Kasumi-1 (cell line): ENCODE data around the gene COL5A3.
"Not testable (repeated sequence)": the region's sequence is repeated elsewhere in the genome, so short reads cannot be mapped to it uniquely, and the experiment has no call there.

Experiments
- DNase-seq, 2 experiments: peaks; one replicate each; lab custom pipeline; 2025; lab: John Stamatoyannopoulos, UW

The COL5A3 gene

DNA sequence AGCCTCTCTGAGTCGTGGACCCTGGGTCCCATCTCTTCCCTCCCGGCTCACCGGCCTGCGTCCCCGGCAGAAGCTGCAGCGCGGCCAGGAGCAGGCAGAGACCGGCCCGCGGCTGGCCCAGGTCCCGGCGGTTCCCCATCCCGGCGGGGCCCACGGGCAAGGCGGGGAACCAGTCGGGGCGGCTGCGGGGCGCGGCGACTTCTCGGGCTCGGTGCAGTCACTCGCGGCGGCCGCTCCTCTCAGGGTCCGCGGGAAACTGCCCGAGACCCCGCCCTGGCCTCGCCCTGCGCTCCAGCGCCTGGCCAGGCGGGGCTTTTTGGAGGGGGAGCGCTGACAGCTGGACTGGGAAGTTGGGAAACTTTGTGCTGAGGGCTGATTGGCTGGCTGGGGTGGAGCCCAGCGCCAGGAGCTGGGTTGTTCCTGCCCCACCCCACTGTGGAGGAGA lies at the start of gene COL5A3:
Gene COL5A3, minus strand, starts transcription at position 258 of the 445 bp plus-strand sequence. Its CDS starts 119 bp downstream, at position 139.
- DNase-seq: no peak

DNA sequence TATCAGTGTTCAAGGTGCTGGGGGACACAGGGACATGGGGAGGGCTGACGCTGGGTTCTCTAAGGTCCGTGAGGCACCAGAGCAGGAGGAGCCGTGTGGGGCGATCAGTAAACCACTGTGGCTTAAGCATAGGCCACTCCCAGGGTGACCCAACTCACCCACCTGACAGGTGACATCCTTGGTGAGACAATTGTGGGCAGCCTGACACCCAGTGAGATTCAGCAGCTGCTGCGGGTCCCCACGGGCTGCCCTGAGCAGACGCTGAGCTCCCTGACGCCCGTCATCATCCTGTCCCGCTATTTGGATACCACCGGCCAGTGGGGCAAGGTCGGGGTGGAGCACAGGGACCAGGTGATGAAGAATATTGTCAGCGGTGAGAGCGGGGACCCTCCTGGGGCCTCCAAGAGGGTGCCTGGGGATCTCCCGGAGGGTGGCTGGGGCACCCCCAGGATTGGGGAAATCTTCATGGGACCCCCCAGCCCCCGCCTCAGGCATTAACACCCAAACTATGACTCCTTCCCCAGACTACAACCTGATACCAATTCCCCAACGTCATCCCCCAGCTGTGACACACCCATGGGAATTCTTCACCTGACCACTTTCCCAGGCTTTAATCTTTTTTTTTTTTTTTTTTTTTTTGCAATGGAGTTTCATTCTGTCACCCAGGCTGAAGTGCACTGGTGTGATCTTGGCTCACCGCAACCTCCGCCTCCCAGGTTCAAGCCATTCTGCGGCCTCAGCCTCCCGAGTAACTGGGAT lies 42.5 kb upstream of the COL5A3 start:
- DNase-seq: no peak

DNA sequence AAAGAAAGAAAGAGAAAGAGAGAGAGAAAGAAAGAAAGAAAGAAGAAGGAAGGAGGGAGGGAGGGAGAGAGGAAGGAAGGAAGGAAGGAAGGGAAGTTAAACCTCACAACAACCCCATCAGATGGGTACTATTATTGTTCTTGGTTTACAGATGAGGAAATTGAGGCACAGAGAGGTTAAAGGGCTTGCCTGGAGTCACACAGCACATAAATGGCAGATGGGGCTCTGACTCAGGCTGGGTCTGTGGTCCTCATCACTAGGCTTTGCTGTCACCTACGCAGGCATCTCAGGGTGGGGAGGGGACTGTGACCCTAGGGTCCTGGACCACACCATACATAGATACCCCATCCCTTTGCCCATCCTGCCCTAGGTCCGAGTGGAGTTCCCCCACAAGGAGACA lies 39.3 kb upstream of the COL5A3 start:
- DNase-seq: no peak

DNA sequence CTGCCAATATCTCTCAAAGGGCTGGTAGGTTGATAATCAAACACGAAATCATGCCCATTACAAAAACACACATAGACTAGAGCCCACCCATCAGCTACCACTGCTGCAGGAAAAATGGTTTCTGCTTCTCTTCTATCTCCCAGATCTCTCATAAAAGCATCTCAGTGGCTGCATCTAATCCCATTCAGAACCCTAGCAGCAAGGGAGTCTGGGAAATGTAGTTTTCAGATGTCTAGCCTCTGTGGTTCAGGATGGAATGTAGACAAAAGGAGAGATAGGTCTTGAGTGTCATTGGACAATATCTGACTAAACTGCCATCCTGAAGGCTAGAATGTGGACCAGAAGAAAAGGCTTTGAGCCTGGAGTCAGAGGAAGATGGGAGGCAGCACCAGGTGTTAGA lies 35.1 kb upstream of the COL5A3 start:
- DNase-seq: no peak

DNA sequence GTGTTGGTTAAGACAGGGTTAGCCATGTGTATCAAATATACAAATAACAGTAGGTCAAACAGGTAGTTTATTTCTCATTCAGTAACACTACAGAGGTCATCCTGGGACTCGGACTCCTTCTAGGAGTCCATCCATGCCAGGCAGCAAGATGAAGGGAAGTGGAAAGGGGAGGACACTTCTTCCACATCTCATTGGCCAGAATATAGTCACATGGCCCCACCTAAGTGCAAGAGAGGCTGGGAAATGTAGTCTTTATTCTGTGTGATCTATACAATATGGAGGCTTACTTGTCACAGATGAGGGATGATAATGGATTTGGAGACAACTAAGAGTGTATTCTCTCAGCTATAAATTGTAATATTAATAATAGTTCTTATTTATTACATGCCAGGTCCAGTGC lies 34.1 kb upstream of the COL5A3 start:
- peak; percentile 9 to 17 for DNase-seq

DNA sequence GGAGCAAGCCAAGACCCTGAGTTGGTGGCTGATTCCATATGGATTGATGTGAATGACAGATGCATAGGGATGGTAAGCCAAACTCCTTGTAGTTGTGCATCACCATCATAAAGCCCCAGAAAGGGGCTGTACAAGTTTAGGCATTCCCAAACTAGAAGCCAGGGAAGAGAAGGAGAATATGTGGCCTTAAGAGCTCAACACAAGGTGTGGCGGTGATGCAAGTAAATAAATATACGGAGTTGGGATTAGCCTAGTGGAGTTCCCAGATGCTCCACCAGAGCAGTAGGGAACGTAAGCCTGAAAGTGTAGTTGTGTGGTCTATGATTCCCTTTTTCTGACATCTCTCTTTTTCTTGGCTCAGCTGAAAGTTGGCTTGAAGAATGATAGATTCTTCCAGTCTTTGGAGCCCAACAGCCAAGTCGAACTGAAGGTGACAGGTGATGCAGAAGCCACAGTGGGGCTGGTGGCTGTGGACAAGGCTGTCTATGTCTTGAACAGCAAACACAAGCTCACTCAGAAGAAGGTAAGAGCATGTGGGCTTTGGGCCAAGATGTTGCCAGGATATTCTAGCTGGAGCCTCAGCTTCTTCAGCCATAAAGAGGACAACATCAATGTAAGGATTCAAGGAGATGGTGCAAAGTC lies 33.1 kb upstream of the COL5A3 start:
- no peak for DNase-seq

DNA sequence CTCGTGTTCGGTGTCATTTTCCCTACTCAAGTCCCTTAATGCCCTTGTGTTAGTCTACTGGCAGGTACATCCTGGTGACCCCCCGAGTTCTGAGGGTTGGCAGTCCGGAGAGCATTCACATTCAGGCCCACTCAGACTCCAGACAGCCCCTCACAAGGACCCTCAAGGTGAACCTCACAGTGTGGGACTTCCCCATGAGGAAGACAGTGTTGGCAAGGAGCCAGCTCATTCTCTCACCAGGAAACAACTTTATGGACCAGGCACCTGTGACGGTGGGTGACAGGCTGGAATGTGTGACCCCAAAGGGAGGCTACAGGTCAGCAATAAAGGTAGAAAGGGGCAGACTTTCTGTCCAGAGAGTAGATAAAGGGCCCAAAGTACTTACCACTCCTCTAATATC lies 27.5 kb upstream of the COL5A3 start:
- DNase-seq: no peak

DNA sequence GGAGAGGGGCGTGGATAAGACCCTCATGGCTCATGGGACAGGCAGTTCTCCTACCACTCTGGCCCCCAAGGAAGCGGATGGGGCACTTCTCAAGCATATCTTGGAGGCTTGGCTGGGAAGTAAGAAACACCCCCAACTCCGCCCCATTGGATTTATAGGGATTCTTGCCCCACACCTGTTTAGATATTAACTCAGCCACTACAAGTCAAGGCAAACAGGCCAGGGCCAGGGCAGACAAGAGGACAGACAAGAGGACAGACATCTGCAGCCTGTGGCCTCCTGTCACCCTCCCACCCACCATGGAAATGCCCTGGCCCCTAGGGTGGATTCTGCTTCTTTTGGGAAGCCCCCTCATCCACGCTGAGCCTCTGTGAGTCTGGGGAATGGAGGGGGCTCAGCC lies 27.1 kb upstream of the COL5A3 start:
- DNase-seq: no peak

DNA sequence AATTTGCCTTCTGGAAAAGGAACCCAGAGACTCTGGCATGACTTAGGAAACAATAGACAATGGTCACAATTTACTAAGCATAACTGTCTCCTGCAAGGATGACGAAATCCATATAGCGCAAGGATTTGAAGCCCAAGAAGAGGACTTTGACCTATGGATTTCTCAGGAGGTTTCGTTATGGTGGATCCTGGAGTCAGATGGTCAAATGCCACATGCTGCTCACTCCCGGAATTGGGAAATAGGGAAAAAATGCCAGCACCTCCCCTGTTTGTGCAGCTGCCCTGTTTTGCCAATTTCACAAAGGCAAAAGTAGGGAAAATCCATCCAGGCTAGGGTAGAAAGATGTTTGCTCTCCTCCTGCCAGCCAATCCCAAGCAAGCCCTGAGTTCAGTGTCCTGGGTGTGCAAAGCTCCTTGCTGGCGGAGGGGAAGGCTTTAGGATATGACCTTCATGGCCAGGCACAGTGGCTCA lies 26.3 kb upstream of the COL5A3 start:
- no peak for DNase-seq

DNA sequence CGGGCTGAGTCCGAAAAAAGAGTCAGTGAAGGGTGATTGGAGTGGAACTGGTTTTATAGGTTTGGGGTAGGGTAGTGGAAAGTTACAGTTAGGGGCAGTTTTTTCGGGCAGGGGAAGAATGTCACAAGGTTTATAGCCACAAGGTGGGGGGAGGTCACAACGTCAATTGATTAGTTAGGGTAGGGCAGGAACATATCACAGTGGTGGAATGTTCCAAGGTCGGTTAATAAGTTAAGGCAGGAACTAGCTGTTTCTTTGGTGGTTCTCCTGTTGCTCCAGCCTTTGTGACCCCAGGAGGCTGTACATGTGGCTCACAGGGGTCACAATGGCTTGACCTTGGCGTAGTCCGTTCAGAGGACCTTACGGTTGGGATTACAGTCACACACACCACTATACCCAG lies 23.3 kb upstream of the COL5A3 start:
- no peak for DNase-seq

DNA sequence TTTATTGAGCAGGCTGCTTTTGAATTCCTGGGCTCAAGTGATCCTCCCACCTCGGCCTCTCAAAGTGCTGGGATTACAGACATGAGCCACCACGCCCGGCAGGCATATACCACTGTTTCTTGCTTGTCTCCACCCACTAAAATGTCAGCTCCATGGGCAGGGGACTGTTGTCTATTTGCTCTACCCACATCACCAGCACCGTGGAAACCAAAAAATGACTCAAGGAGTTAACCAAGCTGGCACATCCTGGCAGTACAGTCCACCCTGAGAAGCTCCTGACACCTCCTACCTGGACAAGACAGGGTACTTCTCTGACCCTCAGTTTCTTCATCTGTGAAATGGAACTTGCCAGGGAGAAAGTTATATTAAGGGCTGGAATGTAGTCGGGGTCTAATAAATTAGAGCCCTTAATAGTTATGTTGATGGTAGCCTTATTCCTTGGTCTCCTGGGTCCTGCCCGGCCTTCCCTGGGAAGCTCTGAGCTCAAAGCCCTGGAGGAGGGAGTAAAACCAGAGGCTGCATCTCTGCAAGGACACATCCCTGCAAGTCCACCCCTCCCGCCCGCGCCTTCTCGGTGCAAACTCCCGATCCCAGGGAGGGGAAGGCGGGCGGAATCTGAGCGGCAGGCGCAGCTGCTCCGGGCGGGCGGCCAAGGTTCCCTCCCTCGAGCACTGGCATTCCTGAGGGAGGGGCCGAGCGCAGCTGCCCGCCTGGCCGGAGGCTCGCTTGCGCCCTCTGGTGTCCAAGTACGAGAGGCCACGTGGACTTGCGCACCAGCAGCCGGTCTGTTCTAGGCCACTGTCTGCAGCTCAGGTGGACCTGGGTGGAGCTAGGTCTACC lies 17.1 kb upstream of the COL5A3 start:
- DNase-seq: peak; percentile 60 to 64

DNA sequence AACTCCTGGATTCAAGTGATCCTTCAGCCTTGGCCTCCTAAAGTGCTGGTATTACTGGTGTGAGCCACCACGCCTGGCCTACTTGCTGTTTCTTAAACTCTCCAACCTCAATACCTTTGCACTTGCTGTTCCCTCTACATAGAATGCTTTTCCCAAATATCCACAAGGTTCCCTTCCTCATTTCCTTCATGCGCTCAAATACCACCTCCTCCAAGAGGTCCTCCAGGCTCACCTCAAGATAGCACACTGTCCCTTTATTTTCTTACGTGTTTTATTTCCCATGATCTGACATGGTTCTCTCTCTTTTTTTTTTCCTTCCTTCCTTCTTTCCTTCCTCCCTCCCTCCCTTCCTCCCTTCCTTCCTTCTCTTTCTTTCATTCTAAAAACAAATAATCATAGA lies 16.4 kb upstream of the COL5A3 start:
- DNase-seq: no peak

DNA sequence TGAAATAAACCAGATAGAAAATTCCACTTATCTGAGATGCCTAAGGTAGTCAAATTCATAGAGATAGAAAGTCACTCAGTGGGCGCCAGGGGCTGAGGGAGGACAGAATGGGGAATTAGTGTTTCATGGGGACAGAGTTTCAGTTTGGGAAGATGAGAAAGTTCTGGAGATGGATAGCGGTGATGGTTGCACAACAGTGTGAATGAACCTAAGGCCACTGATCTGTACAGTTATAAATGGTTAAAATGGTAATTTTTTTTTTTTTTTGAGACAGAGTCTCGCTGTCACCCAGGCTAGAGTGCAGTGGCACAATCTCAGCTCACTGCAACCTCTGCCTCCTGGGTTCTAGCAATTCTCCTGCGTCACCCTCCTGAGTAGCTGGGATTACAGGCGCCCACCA lies 12.8 kb upstream of the COL5A3 start:
- not testable (repeated sequence) for DNase-seq

DNA sequence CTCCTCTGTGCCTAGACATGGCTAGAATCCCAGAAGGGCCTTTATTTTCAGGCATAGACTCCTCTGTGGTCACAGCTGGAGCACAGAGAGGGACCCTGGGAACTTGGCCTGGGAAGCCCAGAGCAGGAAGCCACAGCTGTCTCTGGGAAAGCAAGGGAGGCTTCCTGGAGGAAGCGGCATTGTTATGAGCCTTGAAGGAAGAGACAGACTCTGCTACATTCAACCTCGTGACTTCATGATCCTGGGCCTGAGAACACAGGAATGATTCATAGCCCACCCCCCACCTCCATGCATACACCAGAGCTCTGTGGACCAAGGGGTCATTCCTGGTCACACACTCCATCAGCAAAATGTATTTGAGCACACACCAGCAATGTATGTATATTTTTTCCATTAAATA lies 11.6 kb upstream of the COL5A3 start:
- DNase-seq: no peak

DNA sequence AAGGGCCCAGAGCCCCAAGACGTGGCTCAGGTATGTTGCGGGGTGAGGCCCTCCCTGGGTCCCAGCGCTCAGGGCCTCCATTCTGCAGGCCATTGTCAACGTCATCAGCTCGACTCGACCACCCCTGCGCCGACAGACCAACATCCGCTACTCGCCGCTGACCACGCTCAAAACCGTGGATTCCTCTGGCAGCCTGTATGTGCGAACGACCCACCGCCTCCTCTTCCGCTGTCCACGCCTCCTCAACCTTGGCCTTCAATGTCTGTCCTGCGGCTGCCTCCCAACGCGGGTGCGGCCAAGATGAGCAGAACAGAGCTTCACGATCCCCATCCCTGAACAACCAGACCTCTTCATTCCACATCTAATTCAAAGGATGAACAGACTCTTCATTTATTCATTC lies 11.1 kb upstream of the COL5A3 start:
- no peak for DNase-seq

DNA sequence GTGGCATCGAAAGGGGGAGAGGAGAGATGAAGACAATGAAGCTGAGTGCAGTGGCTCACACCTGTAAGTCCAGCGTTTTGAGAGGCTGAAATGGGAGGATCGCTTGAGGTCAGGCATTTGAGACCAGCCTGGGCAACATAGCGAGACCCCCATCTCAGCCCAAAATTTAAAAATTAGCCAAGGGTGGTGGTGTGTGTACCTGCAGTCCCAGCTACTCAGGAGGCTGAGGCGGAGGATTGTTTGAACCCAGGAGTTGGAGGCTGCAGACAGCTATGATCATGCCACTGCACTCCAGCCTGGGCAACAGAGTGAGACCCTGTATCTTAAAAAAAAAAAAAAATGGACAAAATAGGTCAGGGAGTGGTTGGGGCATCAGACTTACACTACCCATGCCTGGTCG lies 10.5 kb upstream of the COL5A3 start:
- no peak for DNase-seq

DNA sequence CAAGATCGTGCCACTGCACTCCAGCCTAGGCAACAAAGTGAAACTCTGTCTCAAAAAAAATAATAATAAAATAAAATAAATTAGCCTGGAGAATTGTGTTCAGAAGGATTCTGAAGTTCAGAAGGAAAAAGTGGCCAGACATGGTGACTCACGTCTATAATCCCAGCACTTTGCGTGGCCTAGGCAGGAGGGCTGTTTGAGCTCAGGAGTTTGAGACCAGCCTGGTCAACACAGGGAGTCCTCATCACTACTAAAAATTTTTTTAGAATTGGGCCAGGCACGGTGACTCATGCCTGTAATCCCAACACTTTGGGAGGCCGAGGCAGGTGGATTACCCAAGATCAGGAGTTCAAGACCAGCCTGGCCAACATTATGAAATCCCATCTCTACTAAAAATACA lies 8.9 kb upstream of the COL5A3 start:
- no peak for DNase-seq

DNA sequence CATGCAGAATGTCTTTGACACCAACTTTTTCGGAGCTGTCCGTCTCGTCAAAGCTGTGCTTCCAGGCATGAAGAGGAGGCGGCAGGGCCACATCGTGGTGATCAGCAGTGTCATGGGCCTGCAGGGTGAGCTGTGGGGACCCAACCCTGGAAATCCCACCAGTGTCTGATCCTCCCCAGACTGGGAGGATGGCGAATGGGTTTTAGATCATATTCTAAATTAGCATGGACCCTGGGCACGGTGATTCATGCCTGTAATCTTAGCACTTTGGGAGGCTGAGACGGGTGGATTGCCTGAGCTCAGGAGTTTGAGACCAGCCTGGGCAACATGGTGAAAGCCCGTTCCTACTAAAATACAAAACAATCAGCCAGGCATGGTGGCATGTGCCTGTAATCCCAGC lies 8.5 kb upstream of the COL5A3 start:
- no peak for DNase-seq

DNA sequence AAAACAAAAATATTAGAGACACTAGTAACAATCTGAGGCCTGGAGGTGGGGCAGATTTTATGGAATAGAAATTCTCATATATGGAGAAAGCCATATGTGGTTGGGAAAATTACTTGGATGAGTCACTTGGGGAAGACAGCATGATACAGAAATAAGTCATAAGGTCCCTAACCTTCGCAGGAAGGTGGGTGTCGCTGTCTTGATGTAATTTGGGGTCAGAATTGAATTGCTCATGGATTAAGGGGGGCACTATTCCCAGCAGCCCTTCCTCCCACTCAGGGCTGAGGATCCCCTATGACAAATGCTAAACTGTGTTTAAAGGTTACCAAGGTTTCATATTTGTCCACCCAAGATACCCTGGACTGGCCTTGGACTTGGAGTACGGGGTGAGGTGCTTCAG lies 8.0 kb upstream of the COL5A3 start:
- DNase-seq: no peak

DNA sequence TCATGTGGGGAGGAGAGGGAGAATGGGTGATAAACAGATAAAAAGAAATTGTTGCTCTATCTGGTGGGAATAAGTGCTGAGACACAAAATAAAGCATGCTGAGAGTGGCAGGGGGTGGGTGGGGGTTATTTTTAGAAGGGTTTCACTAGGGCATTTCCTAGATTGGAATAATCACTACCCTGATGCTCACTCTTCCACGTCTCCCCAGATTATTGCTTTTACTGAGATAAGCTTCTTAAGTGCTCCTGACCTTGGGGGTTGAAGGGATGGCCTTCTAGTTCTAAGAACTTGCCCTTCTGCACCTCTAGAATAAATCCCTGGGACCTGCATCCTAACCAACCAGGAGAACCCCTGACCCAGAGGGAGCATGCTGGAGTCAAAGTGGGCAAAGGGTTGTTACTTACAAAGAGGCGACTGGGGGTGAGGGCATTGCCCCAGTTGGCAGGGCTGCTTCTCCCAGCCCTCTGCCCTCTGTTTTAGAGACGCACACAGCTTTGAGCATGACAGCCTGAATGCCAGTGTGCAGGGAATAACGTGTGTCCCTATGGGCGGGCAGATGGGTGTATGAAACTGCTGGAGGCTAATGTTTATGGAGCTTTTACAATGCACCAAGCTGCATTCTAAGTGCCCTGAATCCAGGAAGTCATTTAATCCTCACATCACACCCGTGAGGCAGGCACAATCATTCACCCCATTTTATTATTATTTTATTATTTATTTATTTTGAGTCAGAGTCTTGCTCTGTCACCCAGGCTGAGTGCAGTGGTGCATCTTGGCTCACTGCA lies 3.7 kb upstream of the COL5A3 start:
- DNase-seq: no peak

DNA sequence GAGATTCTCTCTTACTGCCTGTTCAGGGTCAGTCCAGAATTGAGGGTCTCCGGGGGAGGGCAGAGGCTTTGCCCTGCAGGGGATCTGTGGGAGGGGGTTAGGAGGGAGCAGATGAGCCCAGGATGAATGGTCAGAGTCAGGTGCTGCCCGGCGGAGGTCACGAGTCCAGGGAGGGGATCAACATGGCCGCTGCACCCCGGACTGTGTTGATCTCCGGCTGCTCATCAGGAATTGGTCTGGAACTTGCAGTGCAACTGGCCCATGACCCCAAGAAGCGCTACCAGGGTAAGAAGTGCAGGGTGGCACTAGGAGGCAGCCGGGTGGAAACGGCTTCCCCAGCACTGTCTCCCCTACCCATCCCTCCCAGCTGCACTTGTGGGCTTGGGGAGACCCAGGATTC lies 3.0 kb upstream of the COL5A3 start, which contains the start of gene RDH8:
Gene RDH8, plus strand, starts transcription at position 168 of the 400 bp plus-strand sequence. Its CDS starts 15 bp downstream, at position 183.
- DNase-seq: no peak

DNA sequence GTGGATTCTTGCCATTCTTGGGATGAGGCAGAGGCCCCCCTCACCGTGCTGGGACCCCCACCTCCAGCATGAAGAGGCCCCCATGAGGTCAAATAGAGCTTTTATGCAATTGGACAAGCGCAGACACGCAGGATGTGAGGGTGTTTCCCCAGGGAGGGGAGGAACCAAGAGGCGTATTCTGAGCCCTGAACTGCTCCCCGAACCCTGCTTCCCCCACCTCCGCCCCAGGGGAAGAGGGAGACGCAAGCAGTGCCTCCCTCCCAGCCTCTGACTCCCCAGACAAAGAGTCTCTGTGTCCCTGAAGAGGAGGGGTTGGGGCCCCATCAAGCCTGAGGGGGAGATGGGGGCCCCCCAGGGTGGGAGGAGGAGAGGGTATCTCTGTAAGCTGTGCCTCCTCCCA lies 1.7 kb upstream of the COL5A3 start:
- DNase-seq: no peak
